PFSK-1 (cell line): ENCODE data around the gene HDAC3.

ENCODE experiments used
- FOXP2 ChIP-seq: optimal IDR thresholded peaks from 2 replicates; pipeline ENCODE3; 2011; ENCODE audit warnings: borderline replicate concordance, control low read depth, inconsistent platforms; ENCODE audit not compliant: insufficient read depth; ENCODE audit errors: extremely low read length, extremely low read depth
- POLR2AphosphoS5 ChIP-seq: IDR thresholded peaks from 2 replicates; pipeline ENCODE4 v1.6.1; 2012; ENCODE audit warnings: low read depth, mild to moderate bottlenecking, control low read depth, low read length, moderate library complexity
- SIN3A ChIP-seq: IDR thresholded peaks from 2 replicates; pipeline ENCODE4 v1.6.1; 2012; ENCODE audit warnings: mild to moderate bottlenecking, low read length, moderate library complexity, borderline replicate concordance; ENCODE audit not compliant: insufficient read depth
- TAF1 ChIP-seq: IDR thresholded peaks from 2 replicates; pipeline ENCODE4 v1.6.1; 2012; ENCODE audit warnings: low read length, control low read depth, borderline replicate concordance; ENCODE audit not compliant: insufficient read depth
- TF ChIP-seq, protein P1 (sequence below), 2 experiments: IDR thresholded peaks; 2 replicates each; pipeline versions ENCODE4 v1.6.1 to v1.8.0; 2011 to 2012; ENCODE audit warnings: low read depth in 2 of 2, low read length in 2 of 2, control low read depth in 1 of 2, inconsistent platforms in 1 of 2, mild to moderate bottlenecking in 1 of 2, moderate library complexity in 1 of 2; ENCODE audit not compliant: insufficient read depth in 1 of 2

HDAC3 gene

DNA sequence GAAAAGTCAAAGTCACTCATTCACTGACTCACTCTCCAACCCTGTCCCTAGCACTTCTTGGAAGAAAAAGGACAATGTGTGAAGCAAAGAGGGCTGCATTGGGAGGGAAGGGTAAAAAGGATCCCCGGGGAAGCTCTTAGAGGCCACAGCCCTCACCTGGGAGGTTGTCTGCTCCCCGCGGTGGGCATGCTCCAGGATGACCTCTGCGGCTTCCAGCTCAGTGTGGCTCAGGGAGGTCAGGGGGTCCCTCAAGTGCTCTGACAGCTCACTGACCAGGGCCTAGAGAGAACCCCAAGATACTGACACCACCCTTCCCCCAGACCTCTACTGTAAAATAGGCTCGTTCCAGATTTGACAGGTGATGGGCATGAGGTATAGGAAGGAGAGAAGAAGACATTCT, 10.6 kb upstream of the HDAC3 start:
- TF ChIP-seq FOXP2 (no peak), TAF1 (no peak), SIN3A (no peak), POLR2AphosphoS5 (no peak)
- TF ChIP-seq, protein P1, sequence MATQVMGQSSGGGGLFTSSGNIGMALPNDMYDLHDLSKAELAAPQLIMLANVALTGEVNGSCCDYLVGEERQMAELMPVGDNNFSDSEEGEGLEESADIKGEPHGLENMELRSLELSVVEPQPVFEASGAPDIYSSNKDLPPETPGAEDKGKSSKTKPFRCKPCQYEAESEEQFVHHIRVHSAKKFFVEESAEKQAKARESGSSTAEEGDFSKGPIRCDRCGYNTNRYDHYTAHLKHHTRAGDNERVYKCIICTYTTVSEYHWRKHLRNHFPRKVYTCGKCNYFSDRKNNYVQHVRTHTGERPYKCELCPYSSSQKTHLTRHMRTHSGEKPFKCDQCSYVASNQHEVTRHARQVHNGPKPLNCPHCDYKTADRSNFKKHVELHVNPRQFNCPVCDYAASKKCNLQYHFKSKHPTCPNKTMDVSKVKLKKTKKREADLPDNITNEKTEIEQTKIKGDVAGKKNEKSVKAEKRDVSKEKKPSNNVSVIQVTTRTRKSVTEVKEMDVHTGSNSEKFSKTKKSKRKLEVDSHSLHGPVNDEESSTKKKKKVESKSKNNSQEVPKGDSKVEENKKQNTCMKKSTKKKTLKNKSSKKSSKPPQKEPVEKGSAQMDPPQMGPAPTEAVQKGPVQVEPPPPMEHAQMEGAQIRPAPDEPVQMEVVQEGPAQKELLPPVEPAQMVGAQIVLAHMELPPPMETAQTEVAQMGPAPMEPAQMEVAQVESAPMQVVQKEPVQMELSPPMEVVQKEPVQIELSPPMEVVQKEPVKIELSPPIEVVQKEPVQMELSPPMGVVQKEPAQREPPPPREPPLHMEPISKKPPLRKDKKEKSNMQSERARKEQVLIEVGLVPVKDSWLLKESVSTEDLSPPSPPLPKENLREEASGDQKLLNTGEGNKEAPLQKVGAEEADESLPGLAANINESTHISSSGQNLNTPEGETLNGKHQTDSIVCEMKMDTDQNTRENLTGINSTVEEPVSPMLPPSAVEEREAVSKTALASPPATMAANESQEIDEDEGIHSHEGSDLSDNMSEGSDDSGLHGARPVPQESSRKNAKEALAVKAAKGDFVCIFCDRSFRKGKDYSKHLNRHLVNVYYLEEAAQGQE (IDR thresholded peaks at IDR 0.05; ENCODE audit: insufficient read depth in 1 of 2, low read depth in 2 of 2, low read length in 2 of 2): no peak

DNA sequence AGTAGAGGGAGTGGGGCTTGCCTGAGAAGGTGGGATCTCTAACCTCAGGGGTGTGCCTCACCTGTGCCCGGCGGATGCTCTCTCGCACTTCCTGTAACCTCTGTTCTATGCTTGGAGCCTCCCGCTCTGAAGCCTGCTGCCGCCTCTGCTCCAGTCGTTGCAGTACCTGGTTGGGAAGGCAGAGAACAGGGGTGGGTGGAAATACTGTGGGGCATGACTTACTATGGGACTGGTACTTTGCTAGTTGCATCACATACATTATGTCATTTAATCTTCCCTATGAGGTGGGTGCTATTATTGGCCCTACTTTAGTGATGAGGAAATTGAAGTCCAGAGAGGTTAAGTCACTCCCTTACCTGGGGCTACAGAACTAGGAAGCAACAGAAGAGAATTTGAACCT, 9.4 kb upstream of the HDAC3 start:
- TF ChIP-seq SIN3A (no peak), TAF1 (no peak), FOXP2 (no peak), POLR2AphosphoS5 (no peak)
- TF ChIP-seq, protein P1 (IDR thresholded peaks at IDR 0.05; ENCODE audit: insufficient read depth in 1 of 2, low read depth in 2 of 2, low read length in 2 of 2): no peak

DNA sequence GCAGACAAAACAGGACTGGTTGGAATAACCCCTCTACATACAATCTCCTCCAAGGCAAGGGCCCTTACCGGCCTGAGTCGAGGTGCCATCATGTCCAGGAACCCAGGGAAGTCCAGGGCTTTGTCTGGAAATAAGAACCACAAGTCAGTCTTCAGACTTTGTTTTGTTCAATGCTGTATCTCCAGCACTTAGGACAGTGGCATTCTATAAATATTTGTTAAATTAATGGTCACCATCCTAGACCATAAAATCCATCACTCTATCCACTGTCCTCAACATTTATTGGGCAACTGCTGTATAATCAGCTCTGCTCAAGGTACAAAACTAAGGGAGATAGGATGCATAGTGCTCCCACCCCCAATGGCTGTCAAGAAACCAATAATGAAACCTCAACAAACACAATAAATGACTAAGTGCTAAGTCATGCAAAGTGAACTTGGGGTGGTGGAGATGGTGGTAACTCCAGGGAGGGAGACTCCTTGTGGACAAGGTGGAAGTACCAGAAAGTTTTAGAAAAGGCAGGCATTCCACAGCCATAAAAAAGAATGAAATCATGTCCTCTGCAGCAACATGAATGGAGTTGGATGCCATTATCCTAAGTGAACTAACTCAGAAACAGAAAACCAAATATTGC, 5.1 kb upstream of the HDAC3 start:
- TF ChIP-seq, protein P1 (IDR thresholded peaks at IDR 0.05; ENCODE audit: insufficient read depth in 1 of 2, low read depth in 2 of 2, low read length in 2 of 2): 0 out of 4 replicates have a peak, but pooled peaks of 1 of the 2 experiments have one; percentile 27
- no peak for TF ChIP-seq POLR2AphosphoS5
- no peak for TF ChIP-seq TAF1
- TF ChIP-seq FOXP2: no peak

DNA sequence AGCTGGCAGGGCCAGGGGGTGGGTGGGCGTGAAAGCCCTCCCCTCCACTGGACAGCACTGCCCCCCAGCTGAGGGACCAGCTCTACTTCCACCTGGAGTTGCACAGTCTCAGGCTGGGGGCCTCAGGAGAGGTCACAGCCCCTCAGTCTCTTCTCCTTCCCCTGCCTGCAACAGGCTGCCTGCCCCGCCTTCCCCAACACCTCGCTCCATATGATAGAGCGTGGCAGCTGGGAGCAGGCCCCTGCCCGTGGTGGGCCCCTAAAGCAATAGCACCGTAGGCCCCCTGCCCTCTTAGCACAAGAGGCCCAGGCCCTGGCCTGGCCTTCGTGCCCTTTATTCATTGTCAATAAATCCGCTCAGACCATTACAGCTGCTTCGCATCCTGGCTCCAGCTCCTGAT, 4.0 kb upstream of the HDAC3 start:
- TF ChIP-seq, protein P1 (IDR thresholded peaks at IDR 0.05; ENCODE audit: insufficient read depth in 1 of 2, low read depth in 2 of 2, low read length in 2 of 2): no peak
- TF ChIP-seq SIN3A (no peak), POLR2AphosphoS5 (no peak), FOXP2 (no peak), TAF1 (no peak)

DNA sequence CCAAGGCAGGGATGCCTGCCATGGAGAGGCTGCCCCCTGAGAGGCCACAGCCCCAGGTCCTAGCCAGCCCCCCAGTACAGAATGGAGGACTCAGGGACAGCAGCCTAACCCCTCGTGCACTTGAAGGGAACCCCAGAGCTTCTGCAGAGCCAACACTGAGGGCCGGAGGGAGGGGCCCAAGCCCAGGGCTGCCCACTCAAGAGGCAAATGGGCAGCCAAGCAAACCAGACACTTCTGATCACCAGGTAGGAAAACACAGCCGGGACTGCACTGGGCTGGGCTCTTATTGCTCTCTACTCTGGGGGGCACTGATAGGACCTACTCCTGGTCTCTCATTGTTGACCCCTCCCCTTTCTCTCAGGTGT, 3.4 kb upstream of the HDAC3 start:
- TF ChIP-seq POLR2AphosphoS5 (no peak), TAF1 (no peak), FOXP2 (no peak), SIN3A (no peak)
- TF ChIP-seq, protein P1 (IDR thresholded peaks at IDR 0.05; ENCODE audit: insufficient read depth in 1 of 2, low read depth in 2 of 2, low read length in 2 of 2): no peak
